Testis (tissue), 3 donors: ENCODE data around the gene AGAP1. TPM values are rescaled to one million over a fixed set of nuclear protein-coding genes. Genes with fewer than 3 reads are reported as not detected.

Source experiments
- DNase-seq: peaks from one replicate; pipeline ENCODE4 v3.0.0-alpha.2; 2019
- H3K27ac ChIP-seq, 2 donors: fragments of 200-600 bp; sonication (generic); one replicate each; pipeline ENCODE4 v1.5.1; 2019
- H3K27me3 ChIP-seq: fragments of 200-600 bp; sonication (generic); one replicate; pipeline ENCODE4 v1.5.1; 2019
- H3K36me3 ChIP-seq: fragments of 200-600 bp; sonication (generic); one replicate; pipeline ENCODE4 v1.5.1; 2017; ENCODE audit warnings: low read depth; ENCODE audit errors: missing control alignments
- H3K4me1 ChIP-seq: fragments of 200-600 bp; sonication (generic); one replicate; pipeline ENCODE4 v1.5.1; 2019
- H3K4me3 ChIP-seq, 2 donors: fragments of 200-600 bp; sonication (generic); one replicate each; pipeline ENCODE4 v1.5.1; 2017 to 2019
- H3K9me3 ChIP-seq: fragments of 200-600 bp; sonication (generic); one replicate; pipeline ENCODE4 v1.5.1; 2017
- CTCF ChIP-seq, 3 experiments: fragments of 450-650 bp in 2 of 3; fragments of 200-600 bp in 1 of 3; sonication (generic) in 1 of 3; IDR thresholded peaks; one replicate each; pipeline ENCODE4 v1.5.1; 2016 to 2019; ENCODE audit warnings: antibody characterized with exemption in 3 of 3, mild to moderate bottlenecking in 2 of 3, moderate library complexity in 1 of 3
- POLR2A ChIP-seq: fragments of 450-650 bp; IDR thresholded peaks from one replicate; pipeline ENCODE4 v1.6.1; 2017; ENCODE audit warnings: antibody characterized with exemption, mild to moderate bottlenecking, moderate library complexity
- WGBS, 2 donors: methylation state at CpG; one replicate each; pipeline ENCODE4 v1.1.5; 2018; 5-methylcytosine and 5-hydroxymethylcytosine counted together
- intact Hi-C: fragments of 100-400 bp; cut with DNase I; formaldehyde crosslinking; loops from one replicate; pipeline ENCODE4 v1.15.1; 2023; ENCODE audit warnings: low total_unique reads
- polyA plus RNA-seq: library from polyadenylated mRNA; stranded (reverse); fragments of 350-450 nt; fragmentation: Illumina TruSeq; extraction: RNeasy Lipid Tissue Mini Kit (QIAGEN cat#74804); gene quantifications from one replicate; pipeline ENCODE4 v1.2.3, GENCODE V29; 2014; ENCODE audit warnings: low read depth, low replicate concordance; ENCODE audit not compliant: insufficient read depth
- total RNA-seq, 2 donors: library from RNA; depleted of rRNA; stranded (reverse); fragments of >200 nt; gene quantifications; one replicate each; pipeline ENCODE4 v1.2.3, GENCODE V29; 2016

The AGAP1 gene
- total and polyA plus RNA-seq, 3 donors from 2014 or later = 21.4 to 45.5 (median 40.7) TPM

- Histone ChIP-seq H3K4me1 (no peaks in the 10 kb centered on the region), H3K27ac (no peak overlapping the region), H3K9me3 (no peaks in the 10 kb centered on the region), H3K36me3 (no peaks in the 10 kb centered on the region), H3K27me3 (no peaks in the 10 kb centered on the region), H3K4me3 (no peak overlapping the region)
- intact Hi-C loops = no loop called here
- WGBS, 2 donors = 96% methylated on average over 21 to 25 of the region's 25 CpGs
- no peak for DNase-seq
- TF ChIP-seq CTCF (IDR thresholded peaks at IDR 0.05) (no peak), POLR2A (no peak)
Measured at GRCh38 chr2:235543851-235544688, 50.2 kb downstream of the AGAP1 start.

- intact Hi-C loops = no loop called here
Measured at GRCh38 chr2:235544689-235544969, 50.8 kb downstream of the AGAP1 start.

GRCh38 chr2:235545339-235546150, 51.7 kb downstream of the AGAP1 start:
- H3K4me1 ChIP-seq = no peaks in the 10 kb centered on the region
- H3K9me3 ChIP-seq = no peaks in the 10 kb centered on the region
- 79 to 86% methylated on average over 11 of the region's 11 CpGs for WGBS, 2 donors
- no peaks in the 10 kb centered on the region for H3K36me3 ChIP-seq
- no peak for DNase-seq
- TF ChIP-seq CTCF (IDR thresholded peaks at IDR 0.05) = no peak
- no peak for TF ChIP-seq POLR2A
- intact Hi-C loops = no loop called here
- H3K4me3 ChIP-seq = no peak overlapping the region
- H3K27me3 ChIP-seq = no peaks in the 10 kb centered on the region
- H3K27ac ChIP-seq = no peak overlapping the region

More at GRCh38 chr2:235544689-235544969, 50.8 kb downstream of the AGAP1 start:
- TF ChIP-seq CTCF (IDR thresholded peaks at IDR 0.05) = no peak
- no peak for TF ChIP-seq POLR2A
- H3K27ac ChIP-seq = no peak overlapping the region
- H3K36me3 ChIP-seq = no peaks in the 10 kb centered on the region
- no peaks in the 10 kb centered on the region for H3K27me3 ChIP-seq
- DNase-seq = no peak
- H3K4me1 ChIP-seq = no peaks in the 10 kb centered on the region
- WGBS, 2 donors = 79 to 88% methylated on average over 4 to 5 of the region's 5 CpGs
- H3K9me3 ChIP-seq = no peaks in the 10 kb centered on the region
- no peak overlapping the region for H3K4me3 ChIP-seq

GRCh38 chr2:235546151-235546435, 52.2 kb downstream of the AGAP1 start:
- 80 to 93% methylated on average over 3 of the region's 3 CpGs for WGBS, 2 donors
- Histone ChIP-seq H3K4me1 (no peaks in the 10 kb centered on the region), H3K36me3 (no peaks in the 10 kb centered on the region), H3K27ac (no peak overlapping the region), H3K4me3 (no peak overlapping the region), H3K9me3 (no peaks in the 10 kb centered on the region), H3K27me3 (no peaks in the 10 kb centered on the region)
- no peak for DNase-seq
- TF ChIP-seq CTCF (IDR thresholded peaks at IDR 0.05) (no peak), POLR2A (no peak)
- intact Hi-C loops = no loop called here
